Astrocyte of the cerebellum (primary cell): Measurements from ENCODE around the gene CEMP1.
"Not testable (repeated sequence)": the region's sequence is repeated elsewhere in the genome, so short reads cannot be mapped to it uniquely, and the experiment has no call there.

Experiments used
- DNase-seq: peaks from one replicate; pipeline ENCODE4 v3.0.0-alpha.2; 2011; ENCODE audit warnings: low read depth
- H3K4me3 ChIP-seq: 2 replicates; pipeline ENCODE4 v1.5.1; 2011; ENCODE audit warnings: mild to moderate bottlenecking, low read depth, low read length, moderate library complexity
- CTCF ChIP-seq: IDR thresholded peaks from 2 replicates; pipeline ENCODE4 v1.5.1; 2012; ENCODE audit warnings: low read length, low read depth, moderate library complexity, mild to moderate bottlenecking; ENCODE audit errors: missing control alignments
- in situ Hi-C: cut with HindIII; loops from 2 replicates; pipeline ENCODE4 v1.10.0; 2017; ENCODE audit warnings: low sequenced_read_pairs

Gene CEMP1

DNA sequence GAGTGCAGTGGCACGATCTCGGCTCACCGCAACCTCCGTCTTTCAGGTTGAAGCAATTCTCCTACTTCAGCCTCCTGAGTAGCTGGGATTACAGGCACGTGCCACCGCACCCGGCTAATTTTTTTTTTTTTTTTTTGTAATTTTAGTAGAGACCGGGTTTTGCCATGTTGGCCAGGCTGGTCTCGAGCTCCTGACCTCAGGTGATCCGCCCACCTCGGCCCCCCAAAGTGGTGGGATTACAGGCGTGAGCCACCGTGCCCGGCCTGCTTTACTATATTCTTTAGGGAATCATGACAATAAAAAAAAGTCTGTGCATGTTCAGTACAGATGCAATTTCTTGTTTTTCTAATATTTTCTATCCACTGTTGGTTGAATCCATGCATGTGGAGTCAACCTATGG lies 12.6 kb upstream of the CEMP1 start:
- DNase-seq, in situ Hi-C loops, H3K4me3 ChIP-seq: not testable (repeated sequence)

- H3K4me3 ChIP-seq, DNase-seq, in situ Hi-C loops: not testable (repeated sequence)
These were observed 10.2 kb upstream of the CEMP1 start for GRCh38 chr16:2541409-2541808.

DNA sequence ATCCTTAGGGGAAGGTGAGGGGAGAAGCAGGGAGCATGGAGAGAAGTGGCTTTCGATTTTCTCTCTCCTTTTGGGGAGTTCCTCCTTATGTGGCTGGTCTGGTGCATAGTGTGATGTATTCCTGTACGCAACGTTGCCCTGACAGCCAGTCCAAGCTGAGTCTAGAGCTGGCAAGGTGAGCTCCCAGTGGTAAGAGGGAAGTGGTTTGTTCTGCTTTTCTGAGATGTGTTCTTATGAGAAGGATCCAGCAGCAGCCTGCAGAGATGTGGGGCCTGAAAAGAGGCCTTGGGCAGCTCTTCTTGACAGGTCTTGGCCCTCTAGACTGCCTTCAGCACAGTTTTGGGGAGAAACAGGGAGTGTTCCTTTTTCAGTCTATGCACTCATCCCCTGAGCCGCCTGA lies 9.7 kb upstream of the CEMP1 start:
- DNase-seq, H3K4me3 ChIP-seq, in situ Hi-C loops: not testable (repeated sequence)

- H3K4me3 ChIP-seq, in situ Hi-C loops, DNase-seq: not testable (repeated sequence)
- peak; percentile 49 for TF ChIP-seq CTCF
These were observed 8.7 kb upstream of the CEMP1 start for GRCh38 chr16:2539845-2540458.

- DNase-seq, in situ Hi-C loops: not testable (repeated sequence)
- peak overlapping the region; percentile 5 for H3K4me3 ChIP-seq
These were observed 8.1 kb upstream of the CEMP1 start for GRCh38 chr16:2539192-2539844.

- peak within 1 kb of the TSS; percentile 50 for H3K4me3 ChIP-seq
- peak; percentile 85 for DNase-seq
- no peak for TF ChIP-seq CTCF
- in situ Hi-C loops: no loop called here
These were observed 6.5 kb upstream of the CEMP1 start, which contains the start of gene PDPK1 for GRCh38 chr16:2537451-2538379. PDPK1 (plus strand) TSS chr16:2538021; CDS start chr16:2538113, 92 bp downstream.

DNA sequence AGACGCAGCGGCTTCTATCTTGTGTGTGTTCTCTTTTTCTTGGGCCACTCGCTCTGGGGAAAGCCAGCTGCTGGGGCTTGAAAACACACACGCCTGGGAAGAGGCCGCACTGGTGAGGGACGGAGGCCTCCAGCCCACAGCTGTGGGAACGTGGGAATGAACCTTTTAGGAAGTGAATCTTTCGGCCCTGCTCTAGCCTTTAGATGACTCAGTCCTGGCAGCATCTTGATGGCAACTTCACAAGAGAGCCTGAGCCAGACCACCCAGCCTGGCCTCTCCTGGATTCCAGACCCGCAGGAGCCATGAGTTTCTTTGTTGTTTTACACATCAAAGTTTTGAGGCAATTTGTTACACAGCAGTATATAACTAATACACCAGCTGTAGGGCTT lies 4.4 kb upstream of the CEMP1 start:
- DNase-seq: peak; percentile 62
- no peak overlapping the region for H3K4me3 ChIP-seq
- in situ Hi-C loops: no loop called here
- TF ChIP-seq CTCF: no peak

DNA sequence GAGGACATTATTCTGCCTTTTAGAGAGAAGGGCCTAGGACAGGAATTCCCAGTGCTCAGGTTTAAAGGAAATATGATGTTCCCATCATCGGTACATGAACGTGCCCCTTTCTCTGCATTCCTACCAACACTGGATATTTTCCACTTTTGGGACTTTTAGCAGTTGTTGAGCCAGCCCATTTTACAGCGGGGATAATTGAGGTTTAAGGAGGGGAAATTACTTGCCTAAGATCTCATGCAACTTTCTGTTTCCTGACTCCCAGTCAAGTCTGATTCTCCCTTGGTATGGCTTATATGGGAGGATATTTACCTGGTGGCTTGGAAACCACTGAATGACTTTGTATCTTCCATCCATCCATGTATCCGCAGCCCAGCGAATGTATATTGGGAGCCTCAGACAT lies 3.1 kb upstream of the CEMP1 start:
- H3K4me3 ChIP-seq, in situ Hi-C loops, DNase-seq: not testable (repeated sequence)

DNA sequence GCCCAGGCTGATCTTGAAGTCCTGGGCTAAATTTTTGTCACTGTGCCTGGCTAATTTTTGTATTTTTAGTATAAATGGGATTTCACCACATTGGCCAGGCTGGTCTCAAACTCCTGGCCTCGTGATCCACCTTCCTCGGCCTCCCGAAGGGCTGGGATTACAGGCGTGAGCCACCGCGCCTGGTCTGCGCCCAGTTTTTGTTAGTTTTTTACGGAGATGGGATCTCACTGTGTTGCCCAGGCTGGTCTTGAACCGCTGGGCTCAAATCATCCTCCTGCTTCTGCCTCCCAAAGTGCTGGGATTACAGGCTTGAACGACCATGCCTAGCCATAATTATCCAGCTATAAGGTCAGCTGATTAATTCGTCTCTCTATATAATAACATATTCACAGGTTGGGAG lies 2.7 kb upstream of the CEMP1 start:
- TF ChIP-seq CTCF: no peak
- no peak overlapping the region for H3K4me3 ChIP-seq
- in situ Hi-C loops: no loop called here
- DNase-seq: no peak

- H3K4me3 ChIP-seq, DNase-seq, in situ Hi-C loops: not testable (repeated sequence)
These were observed 2.0 kb upstream of the CEMP1 start for GRCh38 chr16:2533142-2533755.
